HG03175 (cell line): ENCODE results near the gene WHRN.

Experiments used
- ATAC-seq: cut with Tn5 transposase; IDR thresholded peaks from one replicate; pipeline ENCODE4 v1.9.1; 2021; ENCODE audit warnings: mild to moderate bottlenecking, moderate library complexity; ENCODE audit not compliant: unreplicated experiment

WHRN gene

GRCh38 chr9:114505187-114506081, at the start of gene WHRN:
WHRN (minus strand) TSS chr9:114505473; CDS start chr9:114504801, 672 bp downstream.
- ATAC-seq, result peak; percentile 82

- no peak for ATAC-seq
Measured at GRCh38 chr9:114553202-114553601, 47.9 kb upstream of the WHRN start.

GRCh38 chr9:114552706-114553105, 47.4 kb upstream of the WHRN start:
- ATAC-seq, result no peak

- no peak for ATAC-seq
Measured at GRCh38 chr9:114551750-114552685, 46.7 kb upstream of the WHRN start.

- ATAC-seq, result no peak
Measured at GRCh38 chr9:114549697-114550330, 44.5 kb upstream of the WHRN start.

- no peak for ATAC-seq
Measured at GRCh38 chr9:114546851-114547250, 41.6 kb upstream of the WHRN start.

- no peak for ATAC-seq
Measured at GRCh38 chr9:114545055-114545454, 39.8 kb upstream of the WHRN start.

- ATAC-seq, result no peak
Measured at GRCh38 chr9:114539701-114540380, 34.6 kb upstream of the WHRN start.

GRCh38 chr9:114538241-114538640, 33.0 kb upstream of the WHRN start:
- ATAC-seq, result peak; percentile 83

GRCh38 chr9:114532561-114533237, 27.4 kb upstream of the WHRN start:
- ATAC-seq, result no peak

GRCh38 chr9:114529285-114529684, 24.0 kb upstream of the WHRN start:
- ATAC-seq, result no peak

- ATAC-seq, result no peak
Measured at GRCh38 chr9:114526807-114527206, 21.5 kb upstream of the WHRN start.

GRCh38 chr9:114525513-114525912, 20.2 kb upstream of the WHRN start:
- ATAC-seq, result no peak

- ATAC-seq, result no peak
Measured at GRCh38 chr9:114524247-114524681, 19.0 kb upstream of the WHRN start.

GRCh38 chr9:114522847-114523246, 17.6 kb upstream of the WHRN start:
- no peak for ATAC-seq

- ATAC-seq, result no peak
Measured at GRCh38 chr9:114522286-114522685, 17.0 kb upstream of the WHRN start.

GRCh38 chr9:114521846-114522245, 16.6 kb upstream of the WHRN start:
- ATAC-seq, result no peak

- ATAC-seq, result peak; percentile 90
Measured at GRCh38 chr9:114518599-114519022, 13.3 kb upstream of the WHRN start.

- no peak for ATAC-seq
Measured at GRCh38 chr9:114518120-114518519, 12.8 kb upstream of the WHRN start.

GRCh38 chr9:114516913-114517312, 11.6 kb upstream of the WHRN start:
- ATAC-seq, result no peak
